Globus pallidus (tissue), 1 donor: ENCODE data around the gene EXOC5.

Experiments
- DNase-seq: peaks from one replicate; pipeline ENCODE4 v3.0.0-alpha.2; 2015; ENCODE audit warnings: low spot score

The EXOC5 gene

DNA sequence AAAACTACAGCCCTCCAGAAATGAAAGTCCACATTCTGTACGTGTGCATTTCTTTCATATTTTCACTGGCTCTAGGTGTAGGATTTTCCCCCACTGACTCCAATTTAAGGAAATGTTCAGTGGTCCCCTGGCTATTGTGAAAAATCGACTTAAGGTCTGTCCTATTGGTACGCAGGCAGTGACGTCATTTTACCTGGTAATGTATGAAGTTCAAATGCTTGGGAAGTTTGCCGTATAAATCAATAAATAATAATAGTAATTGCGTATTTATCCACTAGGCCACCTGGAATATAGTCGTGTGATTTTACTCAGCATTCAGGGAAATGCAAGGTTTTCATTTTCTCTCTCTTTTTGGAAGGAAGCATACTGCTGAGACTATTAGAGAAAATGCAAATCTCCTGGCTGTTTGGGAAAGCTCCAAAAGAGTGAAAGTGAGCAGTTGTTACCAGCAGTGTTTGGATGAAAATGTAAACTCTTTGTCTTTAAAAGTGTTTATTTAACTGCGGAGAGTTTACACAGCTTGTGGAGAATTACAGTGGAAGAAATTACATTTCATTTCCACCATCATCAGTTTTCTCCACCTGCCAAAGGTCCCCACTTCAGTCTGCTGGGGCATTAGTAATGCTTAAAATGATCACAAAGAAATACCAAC lies 107.0 kb downstream of the EXOC5 start:
- DNase-seq: no peak

DNA sequence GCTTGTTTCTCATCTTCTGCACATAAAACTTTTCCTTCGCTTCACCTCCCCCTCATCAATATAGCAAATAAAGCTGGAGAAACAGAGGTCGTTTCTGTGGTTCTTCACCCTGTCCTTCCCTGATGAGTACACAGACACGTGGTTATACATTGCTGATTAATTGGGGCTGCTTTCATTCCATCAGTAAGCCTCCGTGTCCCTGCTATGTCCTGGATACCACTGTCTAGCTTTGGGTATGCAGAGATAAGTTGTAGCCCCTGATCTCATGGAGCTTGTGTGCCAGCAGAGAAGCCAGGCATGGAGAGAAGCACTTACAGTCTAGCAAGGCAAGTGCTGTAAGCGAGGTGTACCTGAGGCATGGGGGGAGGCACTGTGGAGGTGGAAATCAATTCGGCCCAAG lies 108.4 kb downstream of the EXOC5 start:
- no peak for DNase-seq

DNA sequence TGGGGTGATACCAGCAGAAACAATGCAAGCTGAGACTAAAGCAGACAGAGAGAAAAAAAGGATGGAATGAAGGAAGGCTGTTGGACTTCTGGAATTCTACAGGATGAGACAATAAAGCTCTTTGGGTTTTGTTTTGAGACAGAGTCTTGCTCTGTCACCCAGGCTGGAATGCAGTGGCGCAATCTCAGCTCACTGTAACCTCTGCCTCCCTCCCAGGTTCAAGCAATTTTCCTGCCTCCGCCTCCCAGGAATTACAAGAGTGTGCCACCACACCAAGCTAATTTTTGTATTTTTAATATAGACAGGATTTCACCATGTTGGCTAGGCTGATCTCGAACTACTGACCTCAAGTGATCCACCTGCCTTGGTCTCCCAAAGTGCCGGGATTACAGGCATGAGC lies 115.4 kb downstream of the EXOC5 start:
- DNase-seq: no peak
